IMR-90 (cell line): ENCODE data around the gene GAL3ST1. TPM values are rescaled to one million over a fixed set of nuclear protein-coding genes. Genes with fewer than 3 reads are reported as not detected.

Source experiments
- ATAC-seq: fragments of 200-7000 bp; cut with Tn5 transposase; 2 replicates; pipeline ENCODE4 v1.9.1; 2020; ENCODE audit warnings: low read depth, mild to moderate bottlenecking, moderate library complexity
- BruUV-seq: library from RNA; stranded (reverse); fragments of 400-500 nt; replicated peaks from 2 replicates; lab custom pipeline; 2021; lab: Mats Ljungman, UMichigan
- CTCF ChIA-PET: fragments of 300-600 bp; formaldehyde crosslinking; extraction: SDS; loops from one replicate; lab custom pipeline; 2021; ENCODE audit warnings: antibody characterized with exemption; lab: Yijun Ruan, JAX
- POLR2A ChIA-PET: fragments of 300-600 bp; sonication (Branson Sonifier 250); formaldehyde crosslinking; loops from one replicate; lab custom pipeline; 2022; ENCODE audit warnings: antibody characterized with exemption; ENCODE audit not compliant: unreplicated experiment; lab: Charles Lee
- DNase-seq: peaks from one replicate; pipeline ENCODE4 v3.0.0; 2013
- H2AFZ ChIP-seq: replicated peaks from 2 replicates; pipeline ENCODE3; 2013; ENCODE audit warnings: low read length, mild to moderate bottlenecking; ENCODE audit not compliant: poor library complexity
- H2AK5ac ChIP-seq: 2 replicates; pipeline ENCODE4 v1.6.1; 2013; ENCODE audit warnings: low read depth, low read length, inconsistent platforms
- H2AK9ac ChIP-seq: replicated peaks from 2 replicates; pipeline ENCODE3; 2013; ENCODE audit warnings: mild to moderate bottlenecking, low read depth, low read length, moderate library complexity; ENCODE audit not compliant: poor library complexity
- H2BK120ac ChIP-seq: 2 replicates; pipeline ENCODE4 v1.6.1; 2013; ENCODE audit warnings: low read depth, low read length, inconsistent platforms
- H2BK15ac ChIP-seq: 3 replicates; pipeline ENCODE4 v1.6.1; 2013; ENCODE audit warnings: low read depth, low read length, inconsistent platforms
- H2BK20ac ChIP-seq: 2 replicates; pipeline ENCODE4 v1.6.1; 2013; ENCODE audit warnings: low read depth, mild to moderate bottlenecking, inconsistent platforms, low read length, moderate library complexity
- H2BK5ac ChIP-seq: 2 replicates; pipeline ENCODE4 v1.6.1; 2013; ENCODE audit warnings: mild to moderate bottlenecking, low read depth, low read length, inconsistent platforms; ENCODE audit not compliant: poor library complexity, severe bottlenecking
- H3K14ac ChIP-seq: replicated peaks from 2 replicates; pipeline ENCODE4 v1.6.1; 2013; ENCODE audit warnings: low read depth, low read length, inconsistent platforms
- H3K18ac ChIP-seq: 2 replicates; pipeline ENCODE4 v1.6.1; 2013; ENCODE audit warnings: low read depth, low read length, control low read depth
- H3K23ac ChIP-seq: 2 replicates; pipeline ENCODE4 v1.6.1; 2013; ENCODE audit warnings: low read depth, low read length, inconsistent platforms
- H3K27ac ChIP-seq: 2 replicates; pipeline ENCODE4 v1.5.1; 2013; ENCODE audit warnings: mild to moderate bottlenecking, control low read depth, low read length; ENCODE audit not compliant: insufficient read depth
- H3K27me3 ChIP-seq: 2 replicates; pipeline ENCODE4 v1.6.1; 2013; ENCODE audit warnings: low read length; ENCODE audit not compliant: control insufficient read depth, insufficient read depth
- H3K36me3 ChIP-seq: 2 replicates; pipeline ENCODE4 v1.6.1; 2013; ENCODE audit warnings: low read length, mixed read lengths; ENCODE audit not compliant: control insufficient read depth, insufficient read depth
- H3K4ac ChIP-seq: 2 replicates; pipeline ENCODE4 v1.6.1; 2013; ENCODE audit warnings: low read depth, low read length, inconsistent platforms
- H3K4me1 ChIP-seq: 2 replicates; pipeline ENCODE4 v1.6.1; 2013; ENCODE audit warnings: low read length, mixed read lengths; ENCODE audit not compliant: control insufficient read depth, insufficient read depth
- H3K4me2 ChIP-seq: 2 replicates; pipeline ENCODE4 v1.6.1; 2013; ENCODE audit warnings: low read depth, mild to moderate bottlenecking, control low read depth, low read length, moderate library complexity
- H3K4me3 ChIP-seq: 2 replicates; pipeline ENCODE4 v1.5.1; 2013; ENCODE audit warnings: low read depth, mild to moderate bottlenecking, control low read depth, low read length, moderate library complexity; ENCODE audit not compliant: insufficient read depth
- H3K56ac ChIP-seq: 2 replicates; pipeline ENCODE4 v1.6.1; 2013; ENCODE audit warnings: low read length, inconsistent platforms; ENCODE audit not compliant: insufficient read depth; ENCODE audit errors: extremely low read depth
- H3K79me1 ChIP-seq, 2 experiments: 2 replicates each; pipeline ENCODE4 v1.6.1; 2013; ENCODE audit warnings: low read length in 2 of 2, inconsistent platforms in 1 of 2, low read depth in 1 of 2
- H3K9ac ChIP-seq: 2 replicates; pipeline ENCODE4 v1.6.1; 2013; ENCODE audit warnings: low read depth, low read length, control low read depth
- H3K9me1 ChIP-seq: 2 replicates; pipeline ENCODE4 v1.6.1; 2013; ENCODE audit warnings: low read length, inconsistent platforms; ENCODE audit not compliant: insufficient read depth
- H3K9me3 ChIP-seq: 2 replicates; pipeline ENCODE4 v1.6.1; 2013; ENCODE audit warnings: low read length; ENCODE audit not compliant: control insufficient read depth, insufficient read depth
- H4K20me1 ChIP-seq: 2 replicates; pipeline ENCODE4 v1.6.1; 2013; ENCODE audit warnings: low read length, inconsistent platforms; ENCODE audit not compliant: insufficient read depth
- H4K5ac ChIP-seq: 2 replicates; pipeline ENCODE4 v1.6.1; 2013; ENCODE audit warnings: mild to moderate bottlenecking, low read depth, low read length, control low read depth
- H4K8ac ChIP-seq, 2 experiments: 2 replicates each; pipeline ENCODE4 v1.6.1; 2013; ENCODE audit warnings: low read depth in 2 of 2, low read length in 2 of 2, control low read depth in 1 of 2, inconsistent platforms in 1 of 2
- H4K91ac ChIP-seq: 2 replicates; pipeline ENCODE4 v1.6.1; 2013; ENCODE audit warnings: low read depth, low read length, inconsistent platforms; ENCODE audit not compliant: insufficient read depth
- CHD1 ChIP-seq: IDR thresholded peaks from 2 replicates; pipeline ENCODE4 v1.6.1; 2012; ENCODE audit warnings: low read depth, low read length, improper control_type of control experiment
- RAD21 ChIP-seq: IDR thresholded peaks from 2 replicates; pipeline ENCODE4 v1.6.1; 2012; ENCODE audit warnings: low read length, improper control_type of control experiment
- RCOR1 ChIP-seq: IDR thresholded peaks from 2 replicates; pipeline ENCODE4 v1.6.1; 2012; ENCODE audit warnings: mild to moderate bottlenecking, low read length, improper control_type of control experiment; ENCODE audit not compliant: insufficient replicate concordance
- WGBS, 2 experiments: methylation state at CpG; one replicate each; pipeline versions ENCODE4 v1.1.5 to v1.1.7; 2013; ENCODE audit warnings: missing lambda C conversion rate in 2 of 2; ENCODE audit not compliant: insufficient read length in 1 of 2; ENCODE audit errors: extremely low coverage in 2 of 2; 5-methylcytosine and 5-hydroxymethylcytosine counted together
- dilution Hi-C: fragments of 300-500 bp; cut with HindIII; formaldehyde crosslinking; loops from one replicate; pipeline ENCODE4 v1.14.3; 2018; ENCODE audit warnings: low sequenced_read_pairs; ENCODE audit not compliant: unreplicated experiment
- in situ Hi-C: fragments of 300-500 bp; cut with MboI; formaldehyde crosslinking; loops from 3 replicates; pipeline ENCODE4 v1.14.3; 2019; ENCODE audit warnings: low sequenced_read_pairs, inconsistent platforms, mixed read lengths
- intact Hi-C: fragments of 100-400 bp; cut with micrococcal nuclease; formaldehyde crosslinking; loops from 2 replicates; pipeline ENCODE4 v1.10.0; 2022
- polyA plus RNA-seq, 3 experiments: library from polyadenylated mRNA; depleted of rRNA; stranded (reverse); fragments of >200 nt; gene quantifications; 2 replicates each; pipeline ENCODE4 v1.2.3, GENCODE V29; 2012; ENCODE audit warnings: low replicate concordance in 1 of 3
- total RNA-seq: library from RNA; depleted of rRNA; stranded (reverse); fragments of >200 nt; gene quantifications from 2 replicates; pipeline ENCODE4 v1.2.3, GENCODE V29; 2012
- TF ChIP-seq, protein P1 (sequence below): fragments of 150-350 bp; IDR thresholded peaks from 2 replicates; pipeline ENCODE4 v1.6.1; 2016; ENCODE audit warnings: low read depth, mild to moderate bottlenecking, low read length, moderate library complexity, borderline replicate concordance
- TF ChIP-seq, protein P2 (sequence below): conservative IDR thresholded peaks from 2 replicates; pipeline ENCODE4 v1.5.1; 2012; ENCODE audit warnings: mild to moderate bottlenecking, low read depth, low read length, improper control_type of control experiment

Gene GAL3ST1
- total and polyA plus RNA-seq, 2 of the 4 experiments (the other 2 are of a cell fraction), result not detected

DNA sequence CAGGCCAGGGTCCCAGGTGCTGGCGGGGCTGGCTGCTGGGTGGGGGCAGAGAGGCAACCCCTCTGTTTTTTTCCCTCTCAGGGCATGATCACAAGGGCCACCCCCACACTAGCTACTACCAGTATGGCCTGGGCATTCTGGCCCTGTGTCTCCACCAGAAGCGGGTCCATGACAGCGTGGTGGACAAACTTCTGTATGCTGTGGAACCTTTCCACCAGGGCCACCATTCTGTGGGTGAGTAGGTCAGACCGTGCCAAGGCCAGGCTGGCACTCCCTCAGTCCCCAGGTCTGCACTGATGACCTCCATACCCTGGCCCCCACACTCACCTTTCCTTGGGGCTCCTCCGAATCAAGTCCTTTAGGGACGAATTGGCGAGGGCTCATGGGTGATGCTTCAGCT is 39.8 kb upstream of the GAL3ST1 start:
- no CpG with 5 or more reads among the region's 7 CpGs for WGBS, 2 experiments
- Histone ChIP-seq H3K4ac (no peak overlapping the region), H3K9me1 (peaks cover 8% of the 10 kb centered on the region), H3K36me3 (no peaks in the 10 kb centered on the region), H3K27ac (no peak overlapping the region), H3K23ac (no peak overlapping the region), H3K14ac (no peak overlapping the region), H3K9me3 (no peaks in the 10 kb centered on the region), H3K4me2 (no peak overlapping the region), H3K18ac (no peak overlapping the region), H2AK9ac (no peak overlapping the region), H3K79me1 (no peaks in the 10 kb centered on the region), H2AFZ (no peak overlapping the region), H4K20me1 (no peaks in the 10 kb centered on the region), H3K4me3 (no peak overlapping the region), H3K4me1 (peaks cover 5% of the 10 kb centered on the region; the same call in 1 of the 2 replicates), H3K56ac (no peak overlapping the region), H4K91ac (no peak overlapping the region), H3K27me3 (no peaks in the 10 kb centered on the region), H2BK120ac (no peak overlapping the region), H2BK5ac (no peak overlapping the region), H2AK5ac (no peak overlapping the region), H4K5ac (no peak overlapping the region), H4K8ac (no peak overlapping the region), H2BK15ac (no peak overlapping the region), H2BK20ac (no peak overlapping the region), H3K9ac (no peak overlapping the region)
- DNase-seq, result no peak
- intact Hi-C loops, result no loop called here
- ATAC-seq, result no peak
- dilution Hi-C loops, result no loop called here
- BruUV-seq, result no TSS peak
- in situ Hi-C loops, result loop anchor here (10.0 kb wide), 1 partner anchor 291 kb away; no protein-coding TSS in a partner anchor
- no peak for TF ChIP-seq RAD21
- TF ChIP-seq, protein P1, sequence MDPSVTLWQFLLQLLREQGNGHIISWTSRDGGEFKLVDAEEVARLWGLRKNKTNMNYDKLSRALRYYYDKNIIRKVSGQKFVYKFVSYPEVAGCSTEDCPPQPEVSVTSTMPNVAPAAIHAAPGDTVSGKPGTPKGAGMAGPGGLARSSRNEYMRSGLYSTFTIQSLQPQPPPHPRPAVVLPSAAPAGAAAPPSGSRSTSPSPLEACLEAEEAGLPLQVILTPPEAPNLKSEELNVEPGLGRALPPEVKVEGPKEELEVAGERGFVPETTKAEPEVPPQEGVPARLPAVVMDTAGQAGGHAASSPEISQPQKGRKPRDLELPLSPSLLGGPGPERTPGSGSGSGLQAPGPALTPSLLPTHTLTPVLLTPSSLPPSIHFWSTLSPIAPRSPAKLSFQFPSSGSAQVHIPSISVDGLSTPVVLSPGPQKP, result no peak
- no peak for TF ChIP-seq RCOR1
- TF ChIP-seq, protein P2, sequence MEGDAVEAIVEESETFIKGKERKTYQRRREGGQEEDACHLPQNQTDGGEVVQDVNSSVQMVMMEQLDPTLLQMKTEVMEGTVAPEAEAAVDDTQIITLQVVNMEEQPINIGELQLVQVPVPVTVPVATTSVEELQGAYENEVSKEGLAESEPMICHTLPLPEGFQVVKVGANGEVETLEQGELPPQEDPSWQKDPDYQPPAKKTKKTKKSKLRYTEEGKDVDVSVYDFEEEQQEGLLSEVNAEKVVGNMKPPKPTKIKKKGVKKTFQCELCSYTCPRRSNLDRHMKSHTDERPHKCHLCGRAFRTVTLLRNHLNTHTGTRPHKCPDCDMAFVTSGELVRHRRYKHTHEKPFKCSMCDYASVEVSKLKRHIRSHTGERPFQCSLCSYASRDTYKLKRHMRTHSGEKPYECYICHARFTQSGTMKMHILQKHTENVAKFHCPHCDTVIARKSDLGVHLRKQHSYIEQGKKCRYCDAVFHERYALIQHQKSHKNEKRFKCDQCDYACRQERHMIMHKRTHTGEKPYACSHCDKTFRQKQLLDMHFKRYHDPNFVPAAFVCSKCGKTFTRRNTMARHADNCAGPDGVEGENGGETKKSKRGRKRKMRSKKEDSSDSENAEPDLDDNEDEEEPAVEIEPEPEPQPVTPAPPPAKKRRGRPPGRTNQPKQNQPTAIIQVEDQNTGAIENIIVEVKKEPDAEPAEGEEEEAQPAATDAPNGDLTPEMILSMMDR, result no peak
- no peak for TF ChIP-seq CHD1
- ChIA-PET POLR2A (interaction anchor here (0.6 kb wide), 1 partner anchor 14 kb away, joined by 3 read pairs; no protein-coding TSS in a partner anchor), CTCF (no interaction called here)
